Activated T-helper 1 cell treated with anti-CD3 and anti-CD28 coated beads, Interleukin-2, amount 50 U/mL, for 16 hours (primary cell): ENCODE measurements around the gene FMOD.
A peak's percentile ranks its signal among the peaks of the same experiment; 100 is the strongest.
"Not testable (repeated sequence)": the region's sequence is repeated elsewhere in the genome, so short reads cannot be mapped to it uniquely, and the experiment has no call there.

Source experiments
- DNase-seq, 2 donors: peaks; one replicate each; pipeline ENCODE4 v3.0.0-alpha.2; 2020; ENCODE audit warnings: low read depth in 1 of 2, low spot score in 1 of 2

Gene FMOD

GRCh38 chr1:203306965-203307541, 43.9 kb downstream of the FMOD start:
- DNase-seq = no peak

GRCh38 chr1:203306089-203306964, 44.6 kb downstream of the FMOD start:
- no peak for DNase-seq

- no peak for DNase-seq
These were observed 45.2 kb downstream of the FMOD start for GRCh38 chr1:203305809-203306088.

GRCh38 chr1:203304919-203305808, 45.8 kb downstream of the FMOD start, which contains the start of gene BTG2:
TSS of gene BTG2 (plus strand) at chr1:203305519. CDS start at chr1:203305607, 88 bp downstream.
- DNase-seq = peak; percentile 70 to 88

GRCh38 chr1:203304391-203304918, 46.5 kb downstream of the FMOD start:
- no peak for DNase-seq

- no peak for DNase-seq
These were observed 48.0 kb downstream of the FMOD start for GRCh38 chr1:203302894-203303293.

- no peak for DNase-seq
These were observed 48.5 kb downstream of the FMOD start for GRCh38 chr1:203302456-203302855.

GRCh38 chr1:203301331-203301668, 49.6 kb downstream of the FMOD start:
- DNase-seq = no peak

- no peak for DNase-seq
These were observed 50.2 kb downstream of the FMOD start for GRCh38 chr1:203300441-203301330.

GRCh38 chr1:203299719-203300429, 51.0 kb downstream of the FMOD start:
- DNase-seq = not testable (repeated sequence)

GRCh38 chr1:203299169-203299568, 51.8 kb downstream of the FMOD start:
- no peak for DNase-seq

- DNase-seq = no peak
These were observed 54.4 kb downstream of the FMOD start for GRCh38 chr1:203296460-203297073.

- DNase-seq = no peak
These were observed 55.1 kb downstream of the FMOD start for GRCh38 chr1:203295796-203296195.

GRCh38 chr1:203291201-203292096, 59.5 kb downstream of the FMOD start:
- no peak for DNase-seq
